Measurements from ENCODE around the gene SFXN5.

Gene SFXN5

DNA sequence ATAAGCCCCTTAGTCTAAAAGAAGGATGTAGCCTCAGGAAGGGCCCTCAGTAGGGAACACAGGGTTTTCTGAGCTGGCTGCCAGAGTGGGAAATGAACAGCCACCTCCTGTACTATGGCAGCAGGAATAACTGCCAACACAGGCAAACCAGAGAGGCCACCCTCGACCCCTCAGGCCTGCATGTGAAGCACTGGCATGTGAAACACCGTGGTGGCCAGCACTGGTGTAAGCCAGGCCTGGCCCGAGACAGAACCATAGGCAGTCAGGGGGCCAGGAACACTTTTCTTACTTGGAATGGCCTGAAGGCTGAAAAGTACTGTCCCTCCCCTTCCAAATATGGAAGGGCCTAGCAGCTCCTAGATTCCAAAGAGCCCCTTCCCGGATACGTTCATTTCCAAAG is 28.2 kb downstream of the SFXN5 start:
- no peak for DNase-seq

DNA sequence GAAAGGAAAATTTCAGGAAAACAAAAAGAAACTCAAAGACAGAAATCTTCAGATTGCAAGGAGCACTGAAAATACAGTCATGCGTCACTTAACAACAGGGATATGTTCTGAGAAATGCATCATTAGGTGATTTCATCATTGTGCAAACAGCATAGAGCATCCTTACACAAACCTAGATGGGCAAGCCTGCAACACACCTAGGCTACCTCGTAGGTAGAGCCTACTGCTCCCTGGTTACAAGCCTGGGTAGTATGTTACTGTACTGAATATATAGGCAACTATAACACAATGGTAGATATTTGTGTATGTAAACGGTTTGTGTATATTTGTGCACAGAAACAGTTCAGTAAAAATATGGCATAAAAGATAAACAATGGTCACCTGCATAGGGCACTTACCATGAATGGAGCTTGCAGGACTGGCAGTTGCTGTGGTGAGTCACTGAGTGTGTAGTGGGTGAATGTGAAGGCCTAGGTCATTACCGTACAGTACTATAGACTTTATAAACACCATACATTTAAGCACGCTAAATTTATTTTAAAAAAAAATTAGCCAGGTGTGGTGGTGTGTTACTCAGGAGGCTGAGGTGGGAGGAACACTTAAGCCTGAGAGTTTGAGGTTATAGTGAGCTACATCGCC is 33.4 kb downstream of the SFXN5 start:
- DNase-seq = no peak

DNA sequence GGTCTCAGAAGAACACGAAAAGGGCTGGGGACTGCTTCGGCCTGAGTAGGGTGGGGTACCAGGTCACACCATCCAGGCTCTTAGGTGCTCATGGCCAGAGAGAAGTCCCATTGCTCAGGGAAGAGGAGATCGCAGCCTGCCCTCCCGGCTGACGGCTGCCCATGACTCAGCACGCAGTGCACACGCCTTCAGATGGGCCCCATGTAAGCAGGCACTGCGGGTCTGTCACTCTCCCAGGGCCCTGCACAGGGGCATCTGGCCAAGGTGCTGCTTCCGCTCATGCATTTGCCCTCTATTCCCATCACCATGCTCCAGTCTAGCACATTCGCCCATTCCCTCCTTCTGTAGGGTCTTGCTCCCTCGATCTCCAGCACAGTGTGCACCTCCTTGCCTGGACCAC is 34.7 kb downstream of the SFXN5 start:
- DNase-seq = no peak

DNA sequence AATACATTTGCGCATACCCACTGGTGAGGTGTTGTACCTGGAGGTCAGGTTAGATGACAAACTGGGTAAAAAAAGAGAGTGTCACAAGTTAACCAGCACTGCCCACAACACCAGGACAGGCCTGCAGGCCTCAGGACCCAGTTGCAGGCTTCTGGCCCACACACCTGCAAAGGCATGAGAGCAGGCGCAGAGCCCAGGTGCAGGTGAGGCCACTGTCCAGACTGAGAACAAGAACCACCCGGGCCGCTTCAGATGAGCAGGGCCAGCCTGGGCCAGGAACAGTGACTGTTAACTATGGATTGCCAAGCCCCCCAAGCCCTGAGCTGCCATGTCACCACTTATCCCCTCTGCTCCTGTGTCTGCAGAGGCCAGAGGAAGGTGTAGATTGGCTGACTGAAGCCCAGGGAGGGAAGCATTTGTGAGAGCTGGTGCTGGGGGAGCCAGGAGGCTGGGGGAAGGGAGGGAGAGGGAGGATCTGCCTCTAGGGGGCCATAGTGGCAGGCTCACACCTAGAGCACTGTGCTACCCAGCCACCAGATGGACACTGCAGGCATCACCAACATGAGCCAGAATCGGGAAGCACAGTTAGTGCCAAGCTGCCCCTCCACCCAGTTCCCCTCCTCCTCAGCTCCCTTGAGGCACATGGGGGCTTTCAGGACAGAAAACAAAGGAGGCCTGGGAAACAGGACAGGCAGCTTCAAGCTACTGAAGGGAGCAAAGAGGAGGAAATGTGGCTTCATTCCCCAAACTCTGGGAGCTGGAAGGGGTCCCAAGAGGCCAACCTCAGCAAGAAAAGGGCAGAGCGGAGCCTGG is 35.4 kb downstream of the SFXN5 start:
- DNase-seq = no peak

DNA sequence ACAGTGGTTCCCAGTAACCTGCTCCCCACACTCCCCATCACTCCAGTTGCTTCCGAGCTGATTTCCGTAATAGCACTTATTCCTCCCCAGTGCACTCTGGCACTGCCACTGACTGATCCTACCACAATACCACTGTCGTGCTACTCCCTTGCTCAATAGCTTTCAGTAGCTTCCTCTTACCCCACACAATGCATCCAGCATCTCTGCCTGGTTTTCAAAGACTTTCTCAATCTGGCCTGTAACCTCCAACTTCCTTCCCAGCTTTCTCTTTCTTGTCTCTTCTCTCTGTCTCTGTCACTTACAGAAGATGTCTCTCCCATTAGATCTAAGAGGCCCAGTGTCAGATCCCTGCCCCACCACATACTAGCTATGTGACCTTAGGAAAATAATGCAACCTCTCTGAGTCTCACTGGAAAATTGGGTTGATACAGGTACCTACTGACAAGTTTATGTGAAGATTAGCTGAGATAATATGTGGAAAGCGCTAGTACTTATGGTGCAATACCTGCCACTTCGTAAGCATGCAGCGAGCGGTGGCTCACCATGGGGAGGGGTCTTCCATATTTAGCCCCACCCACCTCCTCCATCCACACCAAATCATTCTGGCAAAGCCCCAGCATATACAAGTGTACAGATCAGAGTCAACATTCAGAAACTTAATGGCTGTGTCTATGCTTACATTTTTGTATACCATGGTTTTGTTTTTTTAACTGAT is 36.7 kb downstream of the SFXN5 start:
- peak; percentile 91 for DNase-seq

DNA sequence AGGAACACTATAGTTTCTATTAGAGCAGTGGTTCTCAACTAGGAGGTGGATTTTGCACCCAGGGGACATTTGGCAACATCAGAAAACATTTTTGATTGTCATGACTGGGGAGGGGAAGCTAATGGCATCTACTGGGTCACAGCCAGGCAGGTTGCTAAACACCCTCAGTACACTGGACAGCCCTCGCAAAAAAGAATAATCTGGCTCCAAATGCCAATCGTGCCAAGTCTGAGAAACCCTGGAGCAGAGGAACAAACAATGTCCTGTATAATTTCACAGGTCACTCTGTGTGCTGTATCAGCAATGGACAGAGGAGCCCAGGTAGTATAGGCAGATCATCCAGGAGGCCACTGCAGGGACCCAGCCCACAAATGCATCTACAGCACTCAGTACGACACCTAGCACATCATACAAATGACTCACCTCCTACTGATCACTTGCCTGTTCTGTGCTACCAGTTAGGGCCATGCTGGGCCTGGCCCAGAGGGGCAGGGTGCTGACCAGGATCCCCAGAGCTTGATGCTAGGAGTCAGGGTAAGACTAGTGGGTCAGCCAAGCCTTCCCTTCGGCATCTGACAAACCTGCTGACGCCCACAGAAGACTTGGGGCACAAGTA is 37.6 kb downstream of the SFXN5 start:
- DNase-seq = peak; percentile 23

DNA sequence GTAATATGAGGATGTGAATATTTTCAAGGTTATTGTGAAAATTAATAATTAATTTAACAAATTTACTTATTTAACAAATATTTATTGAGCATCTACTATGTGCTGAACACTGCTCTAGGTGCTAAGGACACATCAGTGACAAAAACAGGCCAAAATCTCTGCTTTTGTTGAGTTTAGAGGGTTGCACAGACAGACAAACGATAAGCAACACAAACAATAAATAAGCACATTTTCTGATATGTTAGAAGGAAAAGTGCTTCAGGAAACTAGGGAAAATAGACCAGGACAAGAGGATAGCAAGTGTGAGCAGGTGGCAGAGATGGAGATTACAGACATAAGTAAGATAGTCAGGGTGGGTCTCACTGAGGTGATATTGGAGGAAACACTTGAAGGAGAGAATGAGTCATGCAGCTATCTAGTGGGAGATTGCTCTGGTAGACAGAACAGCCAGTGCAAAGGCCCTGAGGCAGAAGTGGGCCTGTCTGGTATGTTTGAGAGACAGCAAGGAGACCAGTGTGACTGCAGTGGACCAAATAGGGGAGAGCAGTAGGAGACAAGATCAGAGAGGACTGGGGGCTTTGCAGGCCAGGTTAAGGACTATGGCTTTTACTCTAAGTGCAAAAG is 38.3 kb downstream of the SFXN5 start:
- DNase-seq = peak; percentile 10

DNA sequence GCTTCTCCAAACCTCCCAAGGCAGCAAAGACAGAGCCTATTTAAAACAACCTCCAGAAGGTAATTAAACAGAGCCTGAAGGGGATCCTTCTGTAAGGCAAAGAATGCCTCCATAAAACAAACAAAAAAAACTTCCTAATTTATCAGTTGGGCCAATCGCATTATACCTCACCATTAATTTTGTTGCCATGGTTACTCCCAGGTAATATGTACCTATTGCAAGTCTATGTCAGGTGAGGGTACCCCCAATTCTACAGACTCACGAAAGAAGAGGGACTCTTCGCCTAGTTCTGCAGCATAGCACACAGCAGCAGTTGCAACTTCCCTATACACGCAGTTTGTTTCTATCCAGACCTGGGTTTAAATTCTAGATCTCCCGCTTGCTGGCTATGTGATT is 38.8 kb downstream of the SFXN5 start:
- peak; percentile 9 for DNase-seq

DNA sequence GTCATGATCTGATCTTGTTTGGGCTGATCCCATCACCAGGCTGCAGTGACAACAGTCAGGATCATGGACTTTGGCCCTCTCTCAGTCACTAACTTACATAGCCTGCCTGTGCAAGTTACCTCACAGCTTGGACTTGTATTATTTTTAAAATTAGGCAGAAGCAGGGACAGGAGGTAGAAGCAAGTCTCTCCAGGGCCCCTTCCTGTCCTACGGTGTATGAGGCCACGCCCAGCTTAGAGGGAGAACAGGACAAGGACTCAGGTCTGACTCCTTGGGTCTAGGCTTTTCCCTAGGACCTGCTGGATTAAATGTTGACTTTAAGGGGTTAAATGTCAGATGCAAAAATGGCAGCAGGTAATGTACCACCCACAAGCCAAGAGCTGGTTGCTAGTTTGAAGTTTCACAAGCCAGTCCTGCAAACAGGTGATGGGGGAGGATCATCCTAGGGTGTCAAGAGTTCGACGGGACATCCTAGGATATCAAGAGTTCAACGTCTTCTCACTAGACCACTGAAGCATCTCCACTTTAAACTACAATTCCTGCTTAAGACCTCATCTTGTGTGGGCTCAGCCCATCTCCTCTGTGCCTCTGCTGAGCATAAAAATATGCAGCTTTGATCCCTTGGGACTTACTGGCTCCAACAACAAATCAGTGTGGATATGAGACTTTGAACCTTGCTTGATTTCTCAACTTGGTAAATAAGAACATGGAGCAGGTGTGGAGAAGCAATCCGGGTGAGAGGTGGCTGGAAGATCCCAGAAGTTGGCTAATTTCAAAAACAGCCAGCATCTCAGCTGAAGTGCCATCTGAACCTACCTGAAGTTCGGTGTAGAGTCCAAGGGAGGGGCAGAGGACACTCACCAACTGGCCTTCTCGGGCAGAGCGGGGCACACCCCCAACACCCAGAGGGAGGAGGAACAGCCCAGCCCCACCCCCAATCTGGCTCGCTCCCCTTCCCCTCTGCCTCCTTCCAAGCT is 39.5 kb downstream of the SFXN5 start:
- DNase-seq = no peak

DNA sequence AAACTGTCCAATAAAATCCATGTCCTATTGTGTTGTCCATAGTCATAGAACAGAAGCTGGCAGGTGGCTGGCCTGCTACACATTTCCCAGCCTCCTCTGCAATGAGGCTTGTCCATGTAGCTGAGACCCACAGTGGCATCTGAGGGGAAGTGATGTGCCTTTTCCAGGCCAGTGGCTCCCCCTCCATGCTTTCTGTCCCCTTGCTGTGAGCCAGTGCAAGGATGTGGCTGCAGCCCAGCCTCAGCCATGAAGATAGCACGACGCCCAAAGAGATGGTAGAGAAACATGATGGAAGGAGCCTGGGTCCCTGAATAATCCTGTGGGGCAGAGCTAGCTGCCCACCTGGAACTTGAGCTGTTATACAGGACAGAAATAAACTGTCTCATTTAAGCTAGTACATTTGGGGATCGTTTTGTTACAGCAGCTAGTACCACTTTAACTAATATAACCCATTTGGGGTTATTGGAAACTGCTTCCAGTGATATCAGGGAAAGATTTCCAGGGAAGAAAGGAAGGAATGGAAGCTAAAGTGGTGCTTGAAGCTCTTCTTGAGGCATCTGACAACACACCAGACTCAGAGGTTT is 40.3 kb downstream of the SFXN5 start:
- DNase-seq = no peak

DNA sequence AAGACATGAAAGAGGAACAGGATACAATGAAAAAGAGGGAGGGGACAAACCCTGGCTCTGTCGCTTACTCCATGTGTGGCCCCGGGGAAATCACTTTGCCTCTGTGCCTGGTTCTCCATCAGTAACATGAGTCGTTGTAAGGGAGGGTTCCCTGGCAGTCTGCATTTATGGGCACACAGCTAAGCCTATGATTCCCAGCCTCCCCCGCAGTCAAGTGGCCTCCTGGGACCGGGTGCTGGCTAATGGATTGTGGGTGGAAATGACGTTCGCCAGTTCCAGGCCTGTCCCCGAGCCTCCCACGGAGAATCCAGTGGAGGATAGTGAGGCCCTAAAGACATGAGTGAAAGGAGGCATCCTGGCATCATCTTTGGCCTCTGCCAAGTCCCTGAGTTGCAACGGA is 42.7 kb downstream of the SFXN5 start:
- peak; percentile 21 for DNase-seq

DNA sequence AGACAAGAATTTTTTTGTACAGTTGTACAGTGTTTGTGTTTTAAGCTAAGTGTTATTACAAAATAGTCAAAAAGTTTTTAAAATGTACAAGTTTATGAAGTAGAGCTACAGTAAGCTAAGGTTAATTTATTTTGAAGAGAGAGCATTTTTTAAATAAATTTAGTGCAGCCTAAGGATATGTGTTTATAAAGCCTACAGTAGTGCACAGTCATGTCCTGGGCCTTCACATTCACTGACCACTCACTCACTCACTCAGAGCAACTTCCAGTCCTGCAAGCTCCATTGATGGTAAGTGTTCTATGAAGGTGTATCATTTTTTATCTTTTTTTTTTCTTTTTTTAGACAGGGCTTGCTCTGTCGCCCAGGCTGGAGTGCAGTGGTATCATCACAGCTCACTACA is 44.2 kb downstream of the SFXN5 start:
- no peak for DNase-seq

DNA sequence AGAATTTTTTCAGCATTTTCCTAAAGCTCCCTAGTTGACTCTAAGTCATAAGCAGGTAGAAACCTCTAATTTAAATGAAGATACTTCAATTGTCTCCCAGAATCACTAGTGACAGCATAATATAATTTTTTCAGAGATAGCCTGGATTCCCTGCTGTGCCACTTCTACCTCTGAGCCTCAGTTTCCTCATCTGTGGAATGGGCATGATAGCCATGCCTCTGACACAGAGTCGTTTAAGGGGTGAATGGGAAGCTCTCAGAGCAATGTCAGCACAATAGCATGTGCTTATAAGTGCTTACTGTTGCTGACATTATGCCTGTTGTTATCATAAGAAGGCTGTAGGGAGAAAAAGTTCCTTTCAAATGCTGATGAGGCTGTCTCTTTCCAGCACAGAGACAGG is 48.0 kb downstream of the SFXN5 start:
- no peak for DNase-seq

DNA sequence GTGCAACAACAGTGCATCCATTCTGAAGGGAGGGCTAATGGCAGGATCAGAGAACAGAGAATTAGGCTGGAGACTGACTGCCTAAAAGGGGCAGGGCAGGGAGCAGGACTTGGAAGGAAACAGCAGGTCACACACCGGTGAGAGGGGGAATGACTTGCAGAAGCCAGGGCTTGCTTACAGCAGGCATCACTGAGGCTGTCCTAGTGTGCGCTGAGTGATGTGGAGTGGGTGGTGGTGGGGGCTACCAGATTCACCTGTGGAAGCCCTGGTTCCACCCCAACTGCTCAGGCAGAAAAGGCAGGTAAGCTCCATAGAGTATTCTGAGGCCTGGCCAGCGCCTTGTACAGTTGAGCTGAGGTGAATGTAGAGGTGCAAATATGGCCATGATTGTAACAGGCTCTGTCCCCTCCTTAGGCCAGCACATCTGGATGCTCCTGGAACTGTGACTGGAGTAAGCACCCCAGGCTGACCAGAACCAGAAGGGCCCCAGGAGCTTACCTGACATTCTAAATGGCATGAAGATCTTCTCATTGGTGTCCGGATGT is 49.4 kb downstream of the SFXN5 start:
- DNase-seq = no peak

DNA sequence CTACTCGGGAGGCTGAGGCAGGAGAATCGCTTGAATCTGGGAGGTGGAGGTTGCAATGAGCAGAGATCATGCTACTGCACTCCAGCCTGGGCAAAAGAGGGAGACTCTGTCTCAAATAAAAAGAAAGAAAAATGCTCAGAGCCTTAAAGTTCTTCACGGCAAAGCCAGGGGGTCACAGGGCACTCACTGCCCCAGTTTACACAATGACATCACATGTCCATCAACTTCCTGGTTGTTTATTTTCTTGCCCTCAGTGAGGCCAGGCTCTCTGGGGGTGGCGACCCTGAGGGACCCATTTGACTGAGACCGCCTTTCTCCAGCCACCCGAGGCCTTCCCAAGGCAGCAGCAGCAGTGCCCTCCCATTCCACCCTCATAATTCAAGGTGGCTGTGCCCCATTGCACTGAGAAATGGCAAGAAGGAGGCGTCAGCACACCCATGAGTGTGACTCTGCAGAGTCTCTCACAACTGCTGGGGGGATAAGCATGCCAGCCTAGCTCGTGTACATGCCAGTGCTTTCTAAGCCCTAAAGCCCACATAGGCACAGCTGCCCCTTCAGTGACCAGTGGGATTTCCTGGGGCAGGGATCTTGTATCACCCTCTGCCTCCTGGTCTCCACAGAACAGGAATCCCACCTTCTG is 50.0 kb downstream of the SFXN5 start:
- DNase-seq = no peak

DNA sequence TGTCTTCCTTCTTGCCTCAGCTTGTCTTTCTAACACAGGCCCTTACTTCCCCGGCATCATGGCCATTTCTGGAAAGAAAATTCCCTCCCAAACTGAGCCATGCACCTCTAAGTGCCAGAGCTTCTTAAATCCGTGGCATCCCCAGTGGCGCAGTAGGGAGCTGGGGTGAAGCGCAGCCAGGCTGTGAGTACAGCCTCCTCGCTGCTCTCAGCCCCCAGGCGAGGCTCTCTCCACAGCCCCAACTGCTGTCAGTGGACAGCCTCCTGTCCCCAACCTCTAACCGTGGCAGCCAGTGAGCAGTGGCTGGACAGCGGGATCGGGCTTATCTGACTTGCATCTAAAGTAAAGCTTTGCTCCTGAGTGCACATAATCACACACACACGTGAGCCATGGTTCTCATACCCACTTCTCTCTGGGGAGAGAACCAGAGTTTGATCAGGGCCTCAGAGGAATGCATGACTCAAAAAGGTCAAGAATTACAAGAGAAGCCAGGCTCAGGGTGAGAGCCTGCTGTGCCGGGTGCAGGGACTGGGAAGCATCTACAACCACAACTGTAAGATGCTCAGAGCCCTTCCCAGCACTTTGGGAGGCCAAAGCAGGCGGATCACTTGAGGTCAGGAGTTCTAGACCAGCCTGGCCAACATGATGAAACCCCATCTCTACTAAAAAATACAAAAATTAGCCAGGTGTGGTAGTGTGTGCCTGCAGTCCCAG is 50.7 kb downstream of the SFXN5 start:
- DNase-seq = no peak

DNA sequence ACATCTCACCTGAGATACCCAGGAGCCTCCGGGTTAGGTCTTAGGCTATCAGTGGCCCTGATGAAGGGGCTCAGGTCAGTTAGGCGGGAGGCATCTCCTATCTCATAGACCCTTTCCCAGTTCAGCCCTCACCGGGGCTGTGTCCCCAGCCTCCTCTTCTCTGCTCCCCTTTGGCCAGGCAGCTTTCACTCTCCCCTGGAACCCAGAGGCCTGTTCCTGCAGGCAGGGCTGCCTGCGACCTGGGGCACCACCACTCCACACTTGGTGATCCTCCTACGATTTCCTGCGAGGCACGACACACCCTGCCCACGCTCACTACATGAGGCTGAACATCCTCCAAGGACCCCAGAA is 51.2 kb downstream of the SFXN5 start:
- DNase-seq = no peak

DNA sequence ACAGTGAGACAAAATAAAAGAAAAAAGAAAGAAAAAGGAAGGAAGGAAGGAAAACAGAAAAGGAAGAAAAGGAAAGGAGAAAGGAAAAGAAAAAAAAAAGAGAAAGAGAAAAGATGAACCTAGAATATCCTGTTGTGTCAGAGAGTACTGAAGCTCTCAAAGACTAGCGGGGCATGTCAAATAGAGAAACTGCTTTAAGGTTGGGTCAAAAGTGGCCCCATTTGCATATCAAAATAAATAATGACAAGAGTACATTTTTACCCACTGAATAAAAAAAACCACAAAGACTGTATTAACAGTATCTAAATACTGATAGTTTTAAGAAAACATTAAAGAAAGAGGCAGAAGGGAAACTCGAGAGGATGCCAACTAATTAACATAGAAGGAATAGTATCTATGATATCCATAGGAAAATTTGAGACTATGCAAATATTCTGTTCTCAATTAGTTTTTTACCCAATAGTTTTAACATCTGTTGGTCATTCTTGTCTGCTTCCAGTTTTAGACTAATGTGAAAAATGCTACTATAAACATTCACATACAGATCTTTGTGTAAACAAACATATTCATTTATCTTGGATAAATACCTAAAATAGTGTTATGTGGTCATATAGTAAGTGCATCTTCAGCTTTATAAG is 53.2 kb downstream of the SFXN5 start:
- DNase-seq = no peak

DNA sequence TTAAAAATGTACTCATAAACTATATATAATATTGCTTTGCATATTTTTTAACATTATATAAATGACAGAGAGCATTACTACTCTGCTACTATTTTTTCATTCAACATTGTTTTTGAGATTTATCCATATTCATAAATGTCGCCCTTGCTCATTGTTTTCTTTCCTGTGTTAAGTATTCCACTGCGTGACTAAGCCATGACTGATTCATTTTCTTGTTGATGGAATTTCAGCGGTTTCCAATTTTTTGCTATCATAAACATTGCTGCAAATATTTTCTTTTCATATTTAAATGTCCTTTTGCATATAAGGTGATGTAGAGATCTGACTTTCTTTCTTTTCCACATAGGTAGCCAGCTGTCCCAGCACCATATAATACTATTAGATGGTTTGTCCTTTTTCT is 57.6 kb downstream of the SFXN5 start:
- no peak for DNase-seq
